Upper lobe of left lung (tissue), 6 donors: Measurements from ENCODE around the gene PDGFA. TPM values are rescaled to one million over a fixed set of nuclear protein-coding genes. Genes with fewer than 3 reads are reported as not detected.

Experiments used
- ATAC-seq, 2 donors: fragments of 200-7000 bp; cut with Tn5 transposase; one replicate each; pipeline ENCODE4 v1.9.1; 2022; ENCODE audit warnings: mild to moderate bottlenecking in 2 of 2, moderate library complexity in 2 of 2; ENCODE audit not compliant: low FRiP score in 2 of 2
- DNase-seq, 2 donors: peaks; one replicate each; pipeline ENCODE4 v3.0.0-alpha.2; 2019 to 2020
- H3K27ac ChIP-seq, 4 donors: fragments of 200-600 bp; sonication (generic); one replicate each; pipeline ENCODE4 v1.5.1; 2016 to 2019
- H3K27me3 ChIP-seq, 4 donors: fragments of 200-600 bp; sonication (generic); one replicate each; pipeline ENCODE4 v1.5.1; 2017 to 2019
- H3K36me3 ChIP-seq, 4 donors: fragments of 200-600 bp; sonication (generic); one replicate each; pipeline ENCODE4 v1.5.1; 2016 to 2019
- H3K4me1 ChIP-seq, 4 donors: fragments of 200-600 bp; sonication (generic); one replicate each; pipeline ENCODE4 v1.5.1; 2018 to 2019
- H3K4me3 ChIP-seq, 4 donors: fragments of 200-600 bp; sonication (generic); one replicate each; pipeline ENCODE4 v1.5.1; 2017 to 2019; ENCODE audit warnings: mild to moderate bottlenecking in 2 of 4, moderate library complexity in 1 of 4
- H3K9me3 ChIP-seq, 4 donors: fragments of 200-600 bp; sonication (generic); one replicate each; pipeline ENCODE4 v1.5.1; 2018 to 2019
- CTCF ChIP-seq, 6 experiments: fragments of 450-650 bp in 4 of 6; fragments of 200-600 bp in 2 of 6; sonication (generic) in 2 of 6; IDR thresholded peaks; one replicate each; pipeline ENCODE4 v1.5.1; 2016 to 2019; ENCODE audit warnings: antibody characterized with exemption in 6 of 6
- EP300 ChIP-seq, 4 donors: sonication (generic); formaldehyde crosslinking; IDR thresholded peaks; one replicate each; pipeline ENCODE4 v1.5.1; 2017; ENCODE audit warnings: antibody characterized with exemption in 4 of 4, control low read depth in 2 of 4
- POLR2A ChIP-seq, 4 donors: fragments of 450-650 bp; IDR thresholded peaks; one replicate each; pipeline ENCODE4 v1.5.1; 2016 to 2017; ENCODE audit warnings: antibody characterized with exemption in 4 of 4, mild to moderate bottlenecking in 2 of 4
- POLR2AphosphoS5 ChIP-seq, 2 donors: sonication (generic); formaldehyde crosslinking; IDR thresholded peaks; one replicate each; pipeline ENCODE4 v1.5.1; 2017; ENCODE audit warnings: antibody characterized with exemption in 2 of 2
- WGBS, 2 donors: methylation state at CpG; one replicate each; pipeline ENCODE4 v1.1.5; 2017 to 2018; 5-methylcytosine and 5-hydroxymethylcytosine counted together
- total RNA-seq, 6 donors: library from RNA; depleted of rRNA in 4 of 6; stranded (reverse); fragments of >200 nt in 4 of 6; gene quantifications; one replicate each; pipeline versions ENCODE4 v1.1.0 to v1.2.1, GENCODE V29; 2016 to 2021
- donor health status: DM: no; HTN: no; CAD: no; lungs with moderate emphysema.
- donor health status: DM: no; HTN: yes; CAD: no; lungs with severe emphysema.

PDGFA gene
- total RNA-seq, 6 donors from 2014 or later, result 23.0 to 73.3 (median 44.6) TPM

GRCh38 chr7:451255-452225 is 68.1 kb downstream of the PDGFA start:
- Histone ChIP-seq H3K4me1 (peaks cover 6 to 15% (median 8%) of the 10 kb centered on the region in 4 donors), H3K27ac (no peak overlapping the region), H3K9me3 (no peaks in the 10 kb centered on the region), H3K27me3 (peaks cover 0 to 9% (median 2%) of the 10 kb centered on the region in 4 donors), H3K36me3 (no peaks in the 10 kb centered on the region), H3K4me3 (no peak overlapping the region)
- DNase-seq (peak in 1 of 2 donors; percentile 52), ATAC-seq (peak in 1 of 2 donors; percentile 31)
- WGBS, 2 donors, result 57 to 64% methylated on average over 18 to 24 of the region's 24 CpGs
- TF ChIP-seq EP300 (IDR thresholded peaks at IDR 0.05), result no peak
- no peak for TF ChIP-seq CTCF (IDR thresholded peaks at IDR 0.05)
- no peak for TF ChIP-seq POLR2A (IDR thresholded peaks at IDR 0.05)
- TF ChIP-seq POLR2AphosphoS5 (IDR thresholded peaks at IDR 0.05), result no peak

- no peak overlapping the region for H3K27ac ChIP-seq
- ATAC-seq, result no peak
- peaks cover 0 to 9% (median 2%) of the 10 kb centered on the region in 4 donors for H3K27me3 ChIP-seq
- no peaks in the 10 kb centered on the region for H3K36me3 ChIP-seq
- H3K9me3 ChIP-seq, result no peaks in the 10 kb centered on the region
- no peak for DNase-seq
- H3K4me1 ChIP-seq, result peaks cover 6 to 15% (median 8%) of the 10 kb centered on the region in 4 donors
- TF ChIP-seq CTCF (IDR thresholded peaks at IDR 0.05) (no peak), POLR2AphosphoS5 (IDR thresholded peaks at IDR 0.05) (no peak), EP300 (IDR thresholded peaks at IDR 0.05) (no peak), POLR2A (IDR thresholded peaks at IDR 0.05) (no peak)
- WGBS, 2 donors, result 37 to 43% methylated on average over 2 to 10 of the region's 10 CpGs
- H3K4me3 ChIP-seq, result no peak overlapping the region
These were observed 68.9 kb downstream of the PDGFA start for GRCh38 chr7:450741-451140.

- Histone ChIP-seq H3K4me1 (peaks cover 0 to 9% (median 4%) of the 10 kb centered on the region in 4 donors), H3K9me3 (no peaks in the 10 kb centered on the region), H3K4me3 (no peak overlapping the region), H3K27me3 (peaks cover 0 to 9% (median 2%) of the 10 kb centered on the region in 4 donors), H3K36me3 (no peaks in the 10 kb centered on the region), H3K27ac (no peak overlapping the region)
- WGBS, 2 donors, result 87 to 93% methylated on average over 11 of the region's 11 CpGs
- ATAC-seq (no peak), DNase-seq (no peak)
- TF ChIP-seq POLR2A (IDR thresholded peaks at IDR 0.05), result no peak
- no peak for TF ChIP-seq POLR2AphosphoS5 (IDR thresholded peaks at IDR 0.05)
- no peak for TF ChIP-seq EP300 (IDR thresholded peaks at IDR 0.05)
- no peak for TF ChIP-seq CTCF (IDR thresholded peaks at IDR 0.05)
These were observed 69.6 kb downstream of the PDGFA start for GRCh38 chr7:450036-450435.

GRCh38 chr7:449324-450019 is 70.2 kb downstream of the PDGFA start:
- H3K36me3 ChIP-seq, result no peaks in the 10 kb centered on the region
- peaks cover 0 to 9% (median 4%) of the 10 kb centered on the region in 4 donors for H3K4me1 ChIP-seq
- DNase-seq, result no peak
- no peaks in the 10 kb centered on the region for H3K9me3 ChIP-seq
- no peak for ATAC-seq
- H3K27me3 ChIP-seq, result peaks cover 0 to 9% (median 2%) of the 10 kb centered on the region in 4 donors
- no peak overlapping the region for H3K4me3 ChIP-seq
- H3K27ac ChIP-seq, result no peak overlapping the region
- TF ChIP-seq CTCF (IDR thresholded peaks at IDR 0.05), result no peak
- TF ChIP-seq EP300 (IDR thresholded peaks at IDR 0.05), result no peak
- TF ChIP-seq POLR2AphosphoS5 (IDR thresholded peaks at IDR 0.05), result no peak
- no peak for TF ChIP-seq POLR2A (IDR thresholded peaks at IDR 0.05)
- 71 to 74% methylated on average over 17 of the region's 17 CpGs for WGBS, 2 donors
